HEK293 (cell line): ENCODE measurements around the gene PDCD1LG2.
A peak's percentile ranks its signal among the peaks of the same experiment; 100 is the strongest.

ENCODE experiments used
- CTCF ChIA-PET: fragments of 350-600 bp; formaldehyde crosslinking; extraction: SDS; loops from one replicate; lab custom pipeline; 2021; ENCODE audit warnings: antibody characterized with exemption; lab: Yijun Ruan, JAX
- POLR2A ChIA-PET: fragments of 300-600 bp; formaldehyde crosslinking; extraction: SDS; loops from one replicate; lab custom pipeline; 2020; ENCODE audit warnings: antibody characterized with exemption, inconsistent platforms; lab: Yijun Ruan, JAX
- H3K27ac ChIP-seq: fragments of 200-500 bp; sonication (Bioruptor generic); 2 replicates; pipeline ENCODE4 v1.5.1; 2014; ENCODE audit warnings: low read depth, low read length, control low read depth, inconsistent platforms; ENCODE audit errors: extremely low read depth
- H3K36me3 ChIP-seq, 2 experiments: fragments of 200-500 bp in 1 of 2; sonication (Bioruptor generic) in 1 of 2; 1 replicate in 1 of 2; 2 replicates in 1 of 2; pipeline ENCODE4 v1.5.1; 2014 to 2017; ENCODE audit warnings: inconsistent platforms in 2 of 2, low read length in 2 of 2; ENCODE audit not compliant: control insufficient read depth in 2 of 2, insufficient read depth in 1 of 2
- H3K4me1 ChIP-seq: fragments of 200-500 bp; sonication (Bioruptor generic); 2 replicates; pipeline ENCODE4 v1.5.1; 2014; ENCODE audit warnings: mild to moderate bottlenecking, low read length, inconsistent platforms; ENCODE audit not compliant: control insufficient read depth, insufficient read depth
- H3K4me3 ChIP-seq: 2 replicates; pipeline ENCODE4 v1.5.1; 2011; ENCODE audit warnings: low read depth, mild to moderate bottlenecking, control low read depth, low read length, moderate library complexity
- H3K9me3 ChIP-seq: fragments of 200-500 bp; sonication (Bioruptor generic); 2 replicates; pipeline ENCODE4 v1.5.1; 2014; ENCODE audit warnings: low read depth, low read length, inconsistent platforms; ENCODE audit not compliant: control insufficient read depth, insufficient read depth
- BCL11A ChIP-seq: fragments of 450-650 bp; formaldehyde crosslinking; IDR thresholded peaks from 2 replicates; pipeline ENCODE4 v1.5.1; 2016; ENCODE audit warnings: low read depth, missing biosample characterization, missing genetic modification characterization
- GFI1B ChIP-seq: fragments of 450-650 bp; formaldehyde crosslinking; IDR thresholded peaks from 2 replicates; pipeline ENCODE4 v1.5.1; 2016; ENCODE audit warnings: missing biosample characterization, missing genetic modification characterization
- GLI2 ChIP-seq: fragments of 450-650 bp; formaldehyde crosslinking; IDR thresholded peaks from 2 replicates; pipeline ENCODE4; 2017; ENCODE audit warnings: missing biosample characterization, missing genetic modification characterization, low read depth, borderline replicate concordance
- PRDM4 ChIP-seq: fragments of 450-650 bp; formaldehyde crosslinking; IDR thresholded peaks from 2 replicates; pipeline ENCODE4 v1.5.1; 2017; ENCODE audit warnings: missing biosample characterization, missing genetic modification characterization
- SALL2 ChIP-seq: fragments of 450-650 bp; formaldehyde crosslinking; IDR thresholded peaks from 2 replicates; pipeline ENCODE4 v1.5.0; 2017; ENCODE audit warnings: missing biosample characterization, mild to moderate bottlenecking, missing genetic modification characterization, borderline replicate concordance
- TRIM28 ChIP-seq: IDR thresholded peaks from 2 replicates; pipeline ENCODE4 v1.6.1; 2011; ENCODE audit warnings: low read length, control low read depth, borderline replicate concordance
- ZBTB17 ChIP-seq: fragments of 450-650 bp; formaldehyde crosslinking; IDR thresholded peaks from 2 replicates; pipeline ENCODE4 v1.5.1; 2016; ENCODE audit warnings: missing biosample characterization, missing genetic modification characterization
- ZEB2 ChIP-seq: fragments of 450-650 bp; formaldehyde crosslinking; IDR thresholded peaks from 2 replicates; pipeline ENCODE4 v1.5.1; 2016; ENCODE audit warnings: missing biosample characterization, missing genetic modification characterization
- ZIC2 ChIP-seq: fragments of 450-650 bp; formaldehyde crosslinking; IDR thresholded peaks from 2 replicates; pipeline ENCODE4 v1.5.1; 2016; ENCODE audit warnings: missing biosample characterization, missing genetic modification characterization
- ZNF146 ChIP-seq: fragments of 450-650 bp; formaldehyde crosslinking; IDR thresholded peaks from 2 replicates; pipeline ENCODE4 v1.5.1; 2016; ENCODE audit warnings: missing biosample characterization, missing genetic modification characterization
- ZNF174 ChIP-seq: fragments of 450-650 bp; formaldehyde crosslinking; IDR thresholded peaks from 2 replicates; pipeline ENCODE4 v1.5.0; 2017; ENCODE audit warnings: missing biosample characterization, mild to moderate bottlenecking, missing genetic modification characterization
- ZNF211 ChIP-seq: fragments of 450-650 bp; formaldehyde crosslinking; IDR thresholded peaks from 2 replicates; pipeline ENCODE4 v1.5.1; 2016; ENCODE audit warnings: low read depth, missing biosample characterization, missing genetic modification characterization
- ZNF223 ChIP-seq: fragments of 450-650 bp; formaldehyde crosslinking; IDR thresholded peaks from 2 replicates; pipeline ENCODE4 v1.5.1; 2016; ENCODE audit warnings: missing biosample characterization, missing genetic modification characterization
- ZNF324 ChIP-seq: fragments of 450-650 bp; formaldehyde crosslinking; IDR thresholded peaks from 2 replicates; pipeline ENCODE4 v1.5.1; 2016; ENCODE audit warnings: missing biosample characterization, missing genetic modification characterization
- ZNF404 ChIP-seq: fragments of 450-650 bp; formaldehyde crosslinking; IDR thresholded peaks from 2 replicates; pipeline ENCODE4 v1.5.1; 2017; ENCODE audit warnings: missing biosample characterization, missing genetic modification characterization
- ZNF488 ChIP-seq: fragments of 450-650 bp; formaldehyde crosslinking; IDR thresholded peaks from 2 replicates; pipeline ENCODE4 v1.5.1; 2016; ENCODE audit warnings: missing biosample characterization, missing genetic modification characterization
- ZNF571 ChIP-seq: fragments of 450-650 bp; formaldehyde crosslinking; IDR thresholded peaks from 2 replicates; pipeline ENCODE4 v1.5.0; 2017; ENCODE audit warnings: missing biosample characterization, missing genetic modification characterization
- ZNF704 ChIP-seq: fragments of 450-650 bp; formaldehyde crosslinking; IDR thresholded peaks from 2 replicates; pipeline ENCODE4 v1.5.1; 2016; ENCODE audit warnings: missing biosample characterization, missing genetic modification characterization
- TF ChIP-seq, protein P1 (sequence below): fragments of 450-650 bp; formaldehyde crosslinking; IDR thresholded peaks from 2 replicates; pipeline ENCODE4 v1.5.1; 2016; ENCODE audit warnings: missing biosample characterization, missing genetic modification characterization

Gene PDCD1LG2

DNA sequence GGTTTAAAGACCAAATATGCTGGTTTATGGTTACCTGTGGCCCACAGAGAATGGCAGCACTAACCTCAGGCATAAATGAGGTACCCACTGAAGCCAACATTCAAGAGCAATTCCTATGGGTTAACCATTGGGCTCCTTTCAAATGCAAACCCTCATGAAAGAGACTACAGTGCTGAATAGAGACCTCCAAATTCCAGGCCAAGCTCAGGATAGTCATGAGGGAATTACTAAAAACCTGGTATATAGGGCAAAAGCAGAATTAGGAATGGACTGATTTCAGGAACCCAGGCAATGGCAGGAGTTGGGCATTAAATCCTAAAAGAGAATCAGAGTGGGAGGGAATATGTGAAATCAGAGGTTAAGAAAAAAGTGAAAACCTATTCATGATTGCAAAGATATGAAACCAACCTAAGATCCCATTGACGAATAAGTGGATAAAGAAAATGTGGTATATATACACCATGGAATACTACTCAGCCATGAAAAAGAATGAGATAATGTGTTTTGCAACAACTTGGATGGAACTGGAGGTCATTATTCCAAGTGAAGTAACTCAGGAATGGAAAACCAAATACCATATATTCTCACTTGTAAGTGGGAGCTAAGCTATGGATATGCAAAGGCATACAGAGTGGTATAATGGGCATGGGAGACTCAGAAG is 51.6 kb downstream of the PDCD1LG2 start:
- H3K9me3 ChIP-seq = no peaks in the 10 kb centered on the region
- no peak overlapping the region for H3K4me3 ChIP-seq
- CTCF ChIA-PET = no interaction called here
- TF ChIP-seq ZNF704 (tag by site-specific recombination) (no peak), GFI1B (tag by site-specific recombination) (no peak), ZNF404 (no peak), ZNF146 (tag by site-specific recombination) (peak; percentile 70; the same call in 1 of the 2 replicates), BCL11A (tag by site-specific recombination) (no peak), ZNF211 (tag by site-specific recombination) (no peak)
- H3K27ac ChIP-seq = no peak overlapping the region
- POLR2A ChIA-PET = no interaction called here
- H3K36me3 ChIP-seq = no peaks in the 10 kb centered on the region
- H3K4me1 ChIP-seq = no peaks in the 10 kb centered on the region

GRCh38 chr9:5562806-5563416 is 52.6 kb downstream of the PDCD1LG2 start:
- H3K9me3 ChIP-seq = no peaks in the 10 kb centered on the region
- ChIA-PET CTCF (interaction anchor here (0.5 to 1.0 kb wide), 3 partner anchors 10 to 440 kb away, joined by 3 to 4 read pairs (median 3); no protein-coding TSS in a partner anchor), POLR2A (no interaction called here)
- TF ChIP-seq ZNF324 (tag by site-specific recombination) = no peak
- TF ChIP-seq ZNF174 = no peak
- no peak for TF ChIP-seq GLI2 (tag by site-specific recombination)
- TF ChIP-seq TRIM28 = no peak
- TF ChIP-seq ZBTB17 (tag by site-specific recombination) = no peak
- no peak for TF ChIP-seq SALL2 (tag by site-specific recombination)
- no peak for TF ChIP-seq ZNF488 (tag by site-specific recombination)
- no peak for TF ChIP-seq ZNF223 (tag by site-specific recombination)
- no peak for TF ChIP-seq PRDM4 (tag by site-specific recombination)
- no peak for TF ChIP-seq ZNF571 (tag by site-specific recombination)
- no peak for TF ChIP-seq ZEB2 (tag by site-specific recombination)
- TF ChIP-seq, protein P1, sequence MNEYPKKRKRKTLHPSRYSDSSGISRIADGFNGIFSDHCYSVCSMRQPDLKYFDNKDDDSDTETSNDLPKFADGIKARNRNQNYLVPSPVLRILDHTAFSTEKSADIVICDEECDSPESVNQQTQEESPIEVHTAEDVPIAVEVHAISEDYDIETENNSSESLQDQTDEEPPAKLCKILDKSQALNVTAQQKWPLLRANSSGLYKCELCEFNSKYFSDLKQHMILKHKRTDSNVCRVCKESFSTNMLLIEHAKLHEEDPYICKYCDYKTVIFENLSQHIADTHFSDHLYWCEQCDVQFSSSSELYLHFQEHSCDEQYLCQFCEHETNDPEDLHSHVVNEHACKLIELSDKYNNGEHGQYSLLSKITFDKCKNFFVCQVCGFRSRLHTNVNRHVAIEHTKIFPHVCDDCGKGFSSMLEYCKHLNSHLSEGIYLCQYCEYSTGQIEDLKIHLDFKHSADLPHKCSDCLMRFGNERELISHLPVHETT (tag by site-specific recombination) = no peak
- TF ChIP-seq ZIC2 = no peak
- no peaks in the 10 kb centered on the region for H3K4me1 ChIP-seq
- H3K27ac ChIP-seq = no peak overlapping the region
- H3K4me3 ChIP-seq = no peak overlapping the region
- no peaks in the 10 kb centered on the region for H3K36me3 ChIP-seq
